Kidney capillary endothelial cell (primary cell): ENCODE measurements around the gene KIRREL3.
A peak's percentile ranks its signal among the peaks of the same experiment; 100 is the strongest.

Experiments used
- DNase-seq: peaks from one replicate; pipeline ENCODE4 v3.0.0-alpha.2; 2018; ENCODE audit warnings: low spot score

KIRREL3 gene

DNA sequence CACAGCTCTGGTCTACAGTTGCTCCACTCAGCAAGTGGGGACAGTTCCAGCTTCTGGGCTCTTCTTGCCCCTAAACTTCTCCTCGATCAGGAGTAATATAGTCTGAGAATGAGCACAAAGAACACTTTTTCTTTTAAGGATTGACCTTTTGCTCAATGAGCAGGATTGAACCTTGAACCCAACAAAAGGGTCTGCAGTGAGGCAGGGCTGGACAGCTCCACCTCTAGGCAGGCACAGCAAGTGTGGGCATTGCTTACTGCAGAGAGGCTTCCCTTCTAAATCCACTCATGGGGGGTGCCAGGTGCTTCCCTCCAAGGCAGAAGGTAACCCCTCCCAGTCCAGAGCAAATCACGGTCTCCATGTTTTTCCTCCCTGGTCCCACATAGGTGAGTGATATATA is 365.6 kb downstream of the KIRREL3 start:
- no peak for DNase-seq

DNA sequence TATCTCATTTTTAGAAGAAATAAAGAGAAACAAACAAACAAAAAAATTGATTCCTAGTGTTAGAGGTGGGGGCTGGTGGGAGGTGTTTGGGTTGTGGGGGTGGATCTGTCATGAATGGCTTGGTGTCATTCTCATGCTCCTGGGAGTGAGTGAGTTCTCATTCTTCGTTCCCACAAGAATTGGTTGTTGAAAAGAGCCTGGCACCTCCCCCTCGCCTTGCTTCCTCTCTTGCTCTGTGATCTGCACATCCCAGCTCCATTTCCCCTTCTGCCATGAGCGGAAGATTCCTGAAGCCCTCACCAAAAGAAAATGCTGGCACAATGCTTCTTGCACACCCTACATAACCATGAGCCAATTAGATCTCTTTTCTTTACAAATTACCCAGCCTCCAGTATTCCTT is 367.2 kb downstream of the KIRREL3 start:
- no peak for DNase-seq

DNA sequence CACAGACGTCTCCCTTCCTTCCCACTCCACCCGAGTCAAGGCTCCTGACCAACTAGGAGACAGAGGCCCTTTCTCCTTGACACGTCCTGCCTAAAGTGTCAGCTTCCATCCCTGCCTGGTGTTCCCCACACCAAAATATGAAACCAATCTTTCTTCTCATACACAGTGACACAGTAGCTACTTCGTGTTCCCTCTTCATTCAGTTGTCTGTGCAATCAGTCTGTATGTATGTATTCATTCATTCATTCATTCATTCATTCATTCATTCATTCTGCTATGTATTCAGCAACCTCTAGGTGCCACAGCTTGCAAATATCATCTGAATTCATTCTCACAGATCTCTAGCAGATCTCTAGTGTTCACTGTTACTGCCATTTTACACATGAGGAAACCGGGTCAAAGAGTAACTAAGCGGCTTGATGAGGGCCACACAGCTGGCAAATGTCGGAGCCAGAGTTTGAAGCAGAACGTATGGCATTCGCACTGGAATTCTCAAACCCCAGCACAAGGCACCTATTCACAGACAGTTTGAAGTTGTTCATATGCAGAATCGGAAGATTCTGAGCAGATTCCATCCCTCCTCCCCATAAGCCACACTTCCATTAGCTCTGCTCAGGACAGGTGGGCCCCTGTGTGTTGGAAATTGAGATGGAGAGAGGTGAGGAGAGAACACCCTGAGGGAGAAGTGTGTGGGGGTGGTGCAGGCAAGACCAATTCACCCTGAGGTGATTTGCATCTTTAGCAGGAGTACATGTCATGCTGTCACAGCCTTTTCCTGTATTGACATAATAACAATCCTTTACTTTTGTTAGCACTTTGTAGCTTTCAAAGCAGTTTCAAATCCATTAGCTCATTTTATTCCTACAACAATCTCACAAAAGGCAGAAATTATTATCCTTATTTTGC is 369.4 kb downstream of the KIRREL3 start:
- DNase-seq, result no peak

DNA sequence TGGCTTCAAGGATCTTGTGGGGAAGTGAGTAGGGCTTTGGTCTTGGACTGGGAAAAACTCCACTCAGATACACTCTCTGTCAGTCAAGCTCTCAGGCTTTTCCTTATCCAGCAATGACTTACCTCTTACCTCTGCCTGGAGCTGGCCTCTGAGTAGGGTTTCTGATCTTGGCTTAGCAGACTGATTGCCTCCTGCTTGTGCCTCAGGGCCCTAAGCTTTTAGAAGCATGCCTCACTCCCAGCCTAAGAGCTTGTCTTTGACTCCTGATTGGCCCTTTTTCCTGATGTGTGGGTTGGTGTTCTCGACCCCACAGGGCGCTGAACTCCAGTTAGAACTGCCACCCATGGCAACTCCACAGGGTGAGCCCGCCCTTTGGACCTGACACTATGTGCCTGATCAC is 370.1 kb downstream of the KIRREL3 start:
- no peak for DNase-seq

DNA sequence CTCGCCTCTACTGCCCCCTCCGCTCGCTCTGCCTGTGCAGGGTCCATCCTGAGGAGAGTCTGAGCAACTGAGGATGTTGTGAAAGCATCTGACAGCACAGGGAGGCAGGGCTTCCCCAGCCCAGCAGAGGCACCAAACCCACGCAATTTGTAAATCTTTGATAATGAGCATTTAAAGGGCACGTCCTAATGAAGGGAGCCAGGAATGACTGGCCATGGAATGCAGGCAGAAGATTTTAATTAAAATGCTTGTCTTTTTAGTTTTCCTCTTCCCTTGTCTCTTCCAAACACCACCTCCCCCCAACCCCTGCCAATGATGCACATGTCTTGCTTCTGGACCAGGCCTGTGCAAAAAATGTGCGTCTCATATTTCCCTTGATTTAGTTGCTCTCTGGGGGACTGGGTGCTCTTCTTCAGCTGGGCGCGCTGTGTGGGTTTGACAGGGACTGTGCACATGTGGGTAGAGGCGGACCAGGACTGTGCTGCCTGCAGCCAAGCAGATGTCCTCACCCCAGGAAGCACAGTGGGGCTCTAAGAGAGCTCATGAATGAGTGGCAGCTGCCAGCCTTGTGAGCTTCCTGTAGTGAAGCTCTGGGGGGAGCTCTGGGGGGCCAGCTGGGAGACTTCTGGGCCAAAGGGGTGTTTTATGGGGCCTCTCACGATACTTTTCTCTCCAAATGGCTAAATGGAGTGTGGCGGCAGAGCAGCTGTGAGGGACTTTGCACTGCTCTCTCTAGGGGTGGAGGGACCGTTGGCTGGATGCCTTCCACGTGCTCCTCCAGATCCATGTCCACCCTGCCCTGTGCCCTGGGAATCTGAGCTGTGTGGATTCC is 371.6 kb downstream of the KIRREL3 start:
- DNase-seq, result no peak

DNA sequence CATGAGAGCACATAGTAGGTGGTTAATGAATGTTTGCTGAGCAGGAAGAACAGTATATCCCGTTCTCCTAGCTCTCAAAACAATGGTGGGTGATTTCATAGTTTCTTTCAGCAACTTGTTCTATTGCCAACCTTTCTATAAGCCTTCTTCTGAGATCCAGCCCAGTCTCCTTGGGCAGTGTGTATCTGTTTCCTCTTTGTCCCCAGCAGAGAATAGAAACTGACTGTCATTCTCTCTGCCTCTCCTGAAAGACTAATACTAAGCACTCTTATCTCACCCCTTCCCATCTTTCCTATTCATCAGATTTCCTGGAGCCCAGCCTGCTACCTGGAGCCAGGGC is 372.1 kb downstream of the KIRREL3 start:
- DNase-seq, result no peak

DNA sequence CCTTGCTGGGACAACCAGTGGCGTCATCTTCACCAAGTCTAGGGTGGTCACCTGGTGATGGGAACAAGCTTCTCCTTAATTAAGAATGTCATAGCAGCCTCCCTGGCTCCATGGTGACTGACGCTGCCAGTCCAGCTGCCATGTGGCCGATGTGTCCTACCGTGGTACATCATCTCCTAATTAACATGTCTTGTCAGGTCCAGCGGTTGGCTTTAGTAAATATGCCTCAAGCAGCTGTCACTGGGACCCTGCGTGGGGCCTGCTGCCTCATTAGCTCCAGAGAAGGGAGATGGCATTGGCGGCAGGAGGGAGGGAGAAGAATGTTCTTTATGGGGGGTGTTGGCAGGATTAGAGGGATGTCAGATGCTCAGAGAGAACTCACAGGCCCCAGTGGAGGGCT is 373.1 kb downstream of the KIRREL3 start:
- no peak for DNase-seq

DNA sequence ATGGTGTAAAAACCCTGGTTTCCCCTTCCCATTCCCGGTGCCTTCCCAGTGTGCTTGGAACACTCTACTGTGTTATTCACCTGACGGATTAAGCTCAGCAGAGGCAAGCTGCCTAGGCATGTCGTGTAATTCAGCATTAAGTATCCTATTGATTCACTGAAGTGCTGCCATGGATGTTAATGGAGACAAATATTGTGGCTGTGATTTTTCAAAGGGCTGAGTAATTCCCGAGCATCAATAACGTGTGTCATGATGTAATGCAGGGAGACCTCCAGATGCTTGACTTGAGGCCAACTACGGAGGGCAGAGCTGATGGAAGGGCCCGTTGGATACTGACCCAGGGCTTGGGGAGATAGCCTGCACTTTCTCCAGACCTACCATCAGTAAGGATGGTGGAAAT is 376.1 kb downstream of the KIRREL3 start:
- DNase-seq, result no peak

DNA sequence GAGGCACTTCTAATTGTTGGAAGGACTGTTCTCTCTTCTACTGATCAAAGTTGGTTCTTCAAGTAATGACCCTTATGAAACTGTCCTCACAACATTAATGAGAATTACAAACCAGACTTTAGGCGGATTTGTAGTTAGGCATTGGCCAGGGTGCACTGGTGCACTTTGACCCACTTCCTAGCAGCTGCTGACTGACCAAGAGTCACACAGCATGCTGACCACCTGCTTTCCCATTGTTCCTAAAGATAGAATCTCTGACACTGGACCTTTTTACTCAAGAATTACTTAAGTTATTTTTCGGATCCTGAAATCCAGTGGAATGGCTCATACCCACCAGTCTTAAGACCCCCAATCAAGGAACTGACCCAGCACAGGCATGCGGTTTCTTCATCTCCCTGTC is 381.1 kb downstream of the KIRREL3 start:
- DNase-seq, result no peak

DNA sequence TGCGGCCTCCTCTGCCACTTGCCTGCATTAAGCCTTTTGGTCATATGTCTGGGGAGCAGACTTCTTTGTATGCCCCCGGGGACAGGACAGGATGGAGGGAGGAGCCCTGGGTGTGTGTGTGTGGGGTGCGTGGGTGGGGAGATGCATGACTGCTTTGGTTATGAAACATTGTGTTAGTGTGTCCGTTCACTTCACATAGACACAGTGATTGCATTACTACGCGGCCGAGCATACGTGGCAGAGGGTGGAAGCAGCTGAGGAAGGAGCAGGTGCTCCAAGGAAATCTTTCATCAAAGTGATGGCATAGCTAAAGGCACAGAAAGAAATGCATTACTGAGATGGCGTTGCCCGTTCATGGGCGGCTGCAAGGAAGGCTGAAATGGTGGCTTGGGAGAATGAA is 384.7 kb downstream of the KIRREL3 start:
- DNase-seq, result no peak

DNA sequence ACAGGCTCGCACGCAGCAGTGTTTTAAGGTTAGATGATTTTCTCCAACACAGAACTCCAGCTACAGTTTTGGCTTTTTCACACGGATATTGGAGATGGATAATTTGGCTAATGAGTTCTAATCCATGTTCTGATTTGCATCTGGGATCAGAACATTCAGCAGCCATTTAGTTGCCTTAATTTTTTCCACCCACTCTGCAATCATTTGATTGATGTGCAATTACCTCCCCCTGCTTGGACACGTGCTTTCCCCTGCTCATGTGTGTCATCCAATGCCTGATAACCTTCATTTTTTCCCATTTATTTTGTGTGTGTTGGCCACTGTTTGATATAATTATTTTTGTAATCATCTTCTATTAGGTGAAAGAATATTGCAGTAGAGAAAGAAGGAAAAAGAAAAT is 387.3 kb downstream of the KIRREL3 start:
- no peak for DNase-seq

DNA sequence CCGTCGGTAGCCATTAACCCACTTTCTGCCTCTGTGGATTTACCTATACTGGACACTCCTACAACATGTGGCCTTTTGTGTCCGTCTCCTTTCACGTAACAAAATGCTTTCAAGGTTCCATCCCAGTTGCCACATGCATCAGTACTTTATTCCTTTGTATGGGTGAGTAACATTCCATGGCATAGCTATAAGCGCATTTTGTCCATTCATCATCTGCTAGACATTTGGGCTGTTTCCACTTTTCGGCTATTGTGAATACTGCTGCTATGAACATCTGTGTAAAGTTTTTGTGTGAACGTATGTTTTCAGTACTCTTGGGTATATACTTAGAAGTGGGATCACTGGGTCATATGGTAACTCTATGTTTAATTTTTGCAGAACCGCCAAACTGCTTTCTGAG is 387.9 kb downstream of the KIRREL3 start:
- no peak for DNase-seq

DNA sequence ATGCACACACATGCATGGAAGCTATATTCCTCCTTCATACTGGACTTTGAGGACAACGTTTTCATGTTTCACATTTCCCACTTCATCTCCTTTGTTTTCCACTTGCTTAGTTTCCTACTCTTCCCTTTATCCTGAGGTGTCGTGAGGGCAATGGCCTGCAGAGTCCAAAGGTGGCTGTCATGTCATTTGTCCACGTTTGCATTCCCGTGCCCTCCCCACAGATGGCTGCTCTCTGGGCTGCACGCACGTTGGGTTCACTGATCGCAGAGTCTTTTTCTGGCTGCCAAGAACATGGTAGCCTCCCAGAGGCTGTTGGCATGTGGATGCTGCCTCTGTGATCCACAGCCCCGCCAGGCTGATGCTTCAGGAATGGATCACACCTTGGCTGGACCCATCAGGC is 389.1 kb downstream of the KIRREL3 start:
- DNase-seq, result no peak

DNA sequence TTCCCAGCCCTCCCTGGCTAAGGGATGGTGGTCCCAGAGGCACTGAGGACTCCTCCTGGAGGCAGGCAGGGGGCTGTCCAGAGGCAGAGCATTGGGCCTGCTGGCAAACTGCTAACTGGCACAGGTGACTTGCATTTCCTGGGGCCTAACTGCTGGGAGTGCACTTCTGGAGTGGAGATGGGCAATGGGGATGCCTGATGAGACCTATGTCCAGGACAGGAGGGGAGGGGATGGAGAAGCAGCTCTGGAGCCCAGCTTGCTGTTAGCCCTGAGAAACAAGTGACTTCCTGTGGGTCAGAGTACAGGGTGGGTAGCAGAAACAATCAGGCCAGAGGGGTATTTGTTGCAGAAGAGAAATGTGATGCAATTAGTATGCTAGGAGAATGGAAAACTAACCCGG is 391.9 kb downstream of the KIRREL3 start:
- DNase-seq, result no peak

DNA sequence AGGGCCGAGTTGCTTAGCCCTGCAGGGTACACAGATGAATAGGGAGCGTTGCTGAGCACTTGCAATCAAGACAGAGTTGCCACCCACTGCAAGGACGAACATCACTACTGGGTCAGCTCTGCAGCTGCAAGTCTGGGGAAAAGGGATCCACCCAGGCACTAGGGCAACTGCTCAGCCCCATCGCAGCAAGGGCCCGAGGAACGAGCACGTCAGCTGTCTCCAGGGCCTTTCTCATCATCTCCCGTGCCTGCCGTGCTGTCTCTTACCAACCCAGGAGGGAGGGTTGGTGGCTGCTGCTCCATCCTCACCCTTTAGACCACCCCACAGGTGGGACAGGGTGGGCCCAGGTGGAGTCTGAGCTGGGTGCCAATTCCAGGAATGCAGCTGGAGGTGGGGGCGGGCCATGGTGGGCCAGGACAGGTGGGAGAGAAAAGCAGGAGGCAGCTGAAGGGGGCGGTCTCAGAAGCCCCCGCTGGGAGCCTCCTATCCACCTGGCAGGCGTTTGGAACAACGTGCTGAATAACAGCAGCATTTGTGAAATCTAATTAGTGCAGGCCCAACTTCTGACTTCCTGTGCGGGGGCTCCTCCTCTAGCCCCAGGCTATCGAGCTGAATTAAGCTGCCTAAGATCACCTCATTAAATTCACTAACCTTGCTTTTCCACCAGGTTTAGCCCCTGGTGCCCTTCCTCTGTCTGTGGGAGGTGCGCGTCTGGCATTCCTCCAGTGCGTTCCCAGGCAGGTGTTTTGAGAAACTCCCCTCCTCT is 392.6 kb downstream of the KIRREL3 start:
- no peak for DNase-seq

DNA sequence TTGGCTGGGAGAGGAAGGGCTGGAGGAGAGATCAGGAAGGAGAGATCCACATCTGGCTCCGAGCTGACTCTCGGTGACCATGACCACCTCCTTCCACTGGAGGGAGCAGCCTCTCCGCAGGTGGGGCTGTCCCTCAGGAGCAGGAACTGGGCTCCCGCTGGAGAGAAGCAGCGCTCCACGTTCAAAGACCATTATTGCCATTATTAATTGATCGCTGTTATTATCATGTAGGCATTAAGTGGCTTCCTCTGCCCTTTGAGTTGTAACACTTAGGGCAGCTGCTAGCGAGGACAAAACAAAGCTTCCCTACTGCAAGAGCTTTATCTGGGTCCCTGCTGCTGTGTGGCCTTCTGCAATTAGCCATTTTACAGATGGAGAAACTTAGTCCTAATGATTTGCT is 393.2 kb downstream of the KIRREL3 start:
- DNase-seq, result peak; percentile 58

DNA sequence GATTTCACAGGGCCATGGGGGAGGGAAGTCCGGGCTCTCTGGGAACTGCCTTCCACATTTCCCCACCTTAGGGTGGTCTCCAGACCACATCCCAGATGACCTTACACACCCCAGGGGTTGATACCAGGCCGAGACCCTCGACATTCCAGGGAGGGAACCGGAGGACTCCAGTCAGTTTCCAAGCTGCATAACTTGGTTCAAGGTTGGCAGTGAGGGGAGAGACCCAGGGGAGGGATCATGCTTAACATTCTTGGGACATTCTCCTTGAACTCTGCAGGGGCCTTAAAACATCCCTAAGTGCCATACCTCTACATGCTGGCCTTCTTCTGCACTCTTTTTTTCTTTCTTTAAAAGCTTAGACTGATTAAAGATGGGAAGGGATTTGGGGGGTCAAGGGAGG is 394.1 kb downstream of the KIRREL3 start:
- DNase-seq, result no peak

DNA sequence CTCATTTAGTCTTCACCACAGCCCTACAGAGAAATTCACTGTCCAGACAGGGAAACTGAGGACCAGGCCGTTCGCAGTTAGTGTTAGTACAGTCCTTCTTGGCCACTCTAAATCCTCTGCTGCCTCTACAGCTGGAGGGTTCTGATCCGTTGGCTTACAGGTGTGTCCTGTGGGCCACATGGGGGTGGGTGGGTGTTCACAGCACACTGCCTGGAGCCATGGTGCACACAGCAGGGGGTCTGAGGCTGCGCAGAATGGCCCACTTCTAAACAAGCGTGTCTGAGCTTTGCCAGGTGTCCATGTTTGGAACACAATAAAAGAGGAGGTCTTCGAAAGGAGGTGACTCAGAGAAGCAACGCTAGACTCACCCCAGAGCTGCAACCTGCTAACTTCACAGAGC is 396.1 kb downstream of the KIRREL3 start:
- DNase-seq, result no peak

DNA sequence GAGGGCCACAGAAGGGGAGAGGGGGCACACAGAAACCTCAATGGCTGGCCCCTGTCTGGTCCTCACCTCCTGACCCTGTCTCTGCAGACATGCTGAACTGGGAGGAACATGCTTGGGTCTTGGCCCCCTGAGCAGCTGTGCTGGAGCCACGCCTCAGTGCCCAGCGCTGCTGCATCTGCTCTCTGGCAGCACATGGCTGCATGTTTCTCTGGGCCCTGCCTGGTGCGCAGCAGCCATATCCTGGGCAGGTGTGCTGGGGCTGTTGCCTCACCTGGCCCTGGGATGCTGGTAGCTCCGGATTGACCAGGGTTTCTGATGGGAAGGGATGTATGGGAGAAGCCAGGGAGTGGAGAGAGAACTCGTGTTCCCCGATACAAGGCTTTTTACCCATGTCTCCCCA is 397.1 kb downstream of the KIRREL3 start:
- no peak for DNase-seq

DNA sequence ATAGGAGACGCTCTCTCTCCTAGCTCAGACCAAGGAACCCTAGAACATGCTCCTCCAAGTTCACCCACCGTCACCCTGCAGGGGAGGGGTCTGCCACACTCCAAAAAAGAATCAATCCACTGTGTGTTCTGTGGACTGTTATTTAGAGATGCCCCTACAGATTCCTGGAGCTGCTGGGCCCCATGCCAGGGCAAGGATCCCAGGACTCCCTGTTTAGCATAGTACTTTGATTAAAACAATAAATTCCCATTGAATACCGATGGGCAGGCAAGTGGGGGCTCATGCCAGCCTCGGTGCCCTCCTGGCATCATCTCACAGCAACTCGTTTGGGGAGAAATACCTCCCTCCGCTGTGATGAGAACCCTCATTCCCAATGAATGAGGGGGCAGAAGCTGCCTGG is 397.6 kb downstream of the KIRREL3 start:
- DNase-seq, result no peak

DNA sequence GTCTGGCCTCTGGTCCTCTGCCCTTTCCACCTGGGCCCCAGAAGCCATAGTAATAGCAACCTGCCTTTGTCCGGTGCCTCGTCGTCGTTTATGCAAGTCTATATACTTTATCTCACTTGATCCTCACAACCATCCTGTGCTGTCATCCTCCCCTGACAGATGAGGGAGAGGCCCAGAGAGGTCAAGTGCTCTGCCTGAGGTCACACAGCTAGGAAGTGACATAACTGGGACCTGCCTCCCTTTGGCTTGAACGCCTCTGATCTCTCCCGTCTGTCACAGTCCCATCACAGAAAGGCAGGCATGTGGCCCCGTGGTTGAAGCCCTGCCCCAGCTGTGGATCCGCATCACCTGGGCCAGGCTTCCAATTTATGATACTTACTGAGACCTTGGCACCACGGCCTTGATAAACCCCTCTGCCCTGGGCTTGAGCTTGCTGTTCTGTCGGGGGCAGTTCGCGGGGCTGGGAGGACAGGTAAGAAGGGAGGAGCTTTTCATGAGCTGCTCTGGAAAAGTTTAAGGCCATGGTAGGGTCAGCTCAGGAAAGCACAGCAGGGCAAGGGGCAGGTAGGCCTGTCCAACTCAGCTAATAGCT is 398.1 kb downstream of the KIRREL3 start:
- DNase-seq, result no peak

DNA sequence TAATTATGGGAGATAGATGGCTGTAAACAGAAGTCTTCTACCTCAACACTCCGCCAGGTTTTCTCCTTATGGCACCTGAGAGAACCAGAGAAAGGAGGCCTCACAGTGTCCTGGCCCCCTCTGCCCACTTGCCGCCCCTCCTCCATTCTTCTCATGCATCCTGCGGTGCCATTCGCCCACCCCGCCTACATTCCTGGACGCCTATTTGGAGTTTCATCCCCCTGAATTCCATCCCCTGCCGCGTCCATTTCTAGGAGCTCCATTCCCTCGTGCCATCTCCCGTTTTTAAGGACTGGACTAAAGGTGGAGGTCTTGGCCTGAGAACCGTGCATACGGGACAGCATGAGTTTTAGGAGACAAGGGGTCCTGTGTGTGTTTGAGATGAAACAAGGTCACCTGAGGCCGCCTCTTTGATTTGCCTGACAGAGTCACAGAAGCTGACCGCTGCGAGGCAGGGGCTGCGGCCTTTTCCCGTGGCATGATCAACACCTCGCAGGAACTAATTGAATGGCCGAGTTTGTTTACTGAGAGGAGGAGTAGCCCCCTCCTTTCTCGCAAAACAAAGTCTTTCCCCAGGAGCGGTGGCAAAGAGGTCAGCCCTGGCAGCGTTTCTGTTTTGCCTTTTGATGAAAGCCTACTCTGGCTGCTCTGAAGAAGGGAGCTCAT is 398.9 kb downstream of the KIRREL3 start:
- DNase-seq, result no peak
